ENCODE data around the gene CC2D1A. TPM values are rescaled to one million over a fixed set of nuclear protein-coding genes. Genes with fewer than 3 reads are reported as not detected.

CC2D1A gene
- total RNA-seq, 1 donor from 2014 or later = 20.0 TPM

- intact Hi-C loops (cut with DNase I) = no loop called here
- DNase-seq = no peak
- no peak for ATAC-seq (ENCODE audit: poor library complexity)
Measured at GRCh38 chr19:13873834-13874515, 32.0 kb upstream of the CC2D1A start.

- DNase-seq = no peak
- intact Hi-C loops (cut with DNase I) = no loop called here
- ATAC-seq (ENCODE audit: poor library complexity) = no peak
Measured at GRCh38 chr19:13875824-13876223, 30.2 kb upstream of the CC2D1A start.

GRCh38 chr19:13876834-13877233 lies 29.2 kb upstream of the CC2D1A start, which contains the start of gene NANOS3:
Gene NANOS3, plus strand, starts transcription at chr19:13877134. Its CDS starts 115 bp downstream, at chr19:13877249.
- DNase-seq (no peak), ATAC-seq (ENCODE audit: poor library complexity) (no peak)
- intact Hi-C loops (cut with DNase I) = no loop called here

- ATAC-seq (ENCODE audit: poor library complexity) (no peak), DNase-seq (no peak)
- intact Hi-C loops (cut with DNase I) = no loop called here
Measured at GRCh38 chr19:13877303-13877702, 28.7 kb upstream of the CC2D1A start.

- peak; percentile 97 for ATAC-seq (ENCODE audit: poor library complexity)
- intact Hi-C loops (cut with DNase I) = loop anchor here (5.0 kb wide), 1 partner anchor 192 kb away; the partner anchor contains the start of gene MISP3
- DNase-seq = peak; percentile 99
Measured at GRCh38 chr19:13880059-13881043, 25.6 kb upstream of the CC2D1A start.

GRCh38 chr19:13881251-13881691 lies 24.7 kb upstream of the CC2D1A start:
- ATAC-seq (ENCODE audit: poor library complexity) = no peak
- no peak for DNase-seq
- intact Hi-C loops (cut with DNase I) = loop anchor here (5.0 kb wide), 1 partner anchor 191 kb away; the partner anchor contains the start of gene MISP3

GRCh38 chr19:13881692-13882418 lies 24.1 kb upstream of the CC2D1A start:
- intact Hi-C loops (cut with DNase I) = loop anchor here (5.0 kb wide), 1 partner anchor 190 kb away; the partner anchor contains the start of gene MISP3
- peak; percentile 65 for DNase-seq
- no peak for ATAC-seq (ENCODE audit: poor library complexity)

GRCh38 chr19:13882419-13882795 lies 23.6 kb upstream of the CC2D1A start:
- ATAC-seq (ENCODE audit: poor library complexity) (no peak), DNase-seq (no peak)
- intact Hi-C loops (cut with DNase I) = loop anchor here (5.0 kb wide), 1 partner anchor 190 kb away; the partner anchor contains the start of gene MISP3

GRCh38 chr19:13882836-13883235 lies 23.2 kb upstream of the CC2D1A start:
- DNase-seq (no peak), ATAC-seq (ENCODE audit: poor library complexity) (no peak)
- intact Hi-C loops (cut with DNase I) = loop anchor here (5.0 kb wide), 1 partner anchor 189 kb away; the partner anchor contains the start of gene MISP3

GRCh38 chr19:13883516-13884064 lies 22.4 kb upstream of the CC2D1A start:
- intact Hi-C loops (cut with DNase I) = loop anchor here (5.0 kb wide), 1 partner anchor 189 kb away; the partner anchor contains the start of gene MISP3
- ATAC-seq (ENCODE audit: poor library complexity) (no peak), DNase-seq (no peak)

- intact Hi-C loops (cut with DNase I) = loop anchor here (5.0 kb wide), 1 partner anchor 187 kb away; the partner anchor contains the start of gene MISP3
- no peak for DNase-seq
- ATAC-seq (ENCODE audit: poor library complexity) = peak; percentile 9
Measured at GRCh38 chr19:13884726-13885591, 21.0 kb upstream of the CC2D1A start.

GRCh38 chr19:13885826-13886365 lies 20.1 kb upstream of the CC2D1A start:
- no peak for ATAC-seq (ENCODE audit: poor library complexity)
- intact Hi-C loops (cut with DNase I) = no loop called here

GRCh38 chr19:13887018-13887436 lies 19.0 kb upstream of the CC2D1A start:
- intact Hi-C loops (cut with DNase I) = no loop called here
- no peak for DNase-seq

More at GRCh38 chr19:13885826-13886365, 20.1 kb upstream of the CC2D1A start:
- DNase-seq = no peak

GRCh38 chr19:13887517-13887916 lies 18.5 kb upstream of the CC2D1A start:
- DNase-seq = no peak
- no peak for ATAC-seq (ENCODE audit: poor library complexity)
- intact Hi-C loops (cut with DNase I) = no loop called here

More at GRCh38 chr19:13887018-13887436, 19.0 kb upstream of the CC2D1A start:
- ATAC-seq (ENCODE audit: poor library complexity) = no peak

- intact Hi-C loops (cut with DNase I) = no loop called here
- DNase-seq (no peak), ATAC-seq (ENCODE audit: poor library complexity) (no peak)
Measured at GRCh38 chr19:13888281-13888680, 17.7 kb upstream of the CC2D1A start.

- no peak for DNase-seq
- intact Hi-C loops (cut with DNase I) = no loop called here
Measured at GRCh38 chr19:13890136-13890535, 15.9 kb upstream of the CC2D1A start.

GRCh38 chr19:13892870-13893269 lies 13.1 kb upstream of the CC2D1A start:
- ATAC-seq (ENCODE audit: poor library complexity) (no peak), DNase-seq (no peak)
- intact Hi-C loops (cut with DNase I) = no loop called here

More at GRCh38 chr19:13890136-13890535, 15.9 kb upstream of the CC2D1A start:
- no peak for ATAC-seq (ENCODE audit: poor library complexity)
